Skin epidermis (tissue), 12 donors: ENCODE measurements around the gene INF2.
"Not testable (repeated sequence)": the region's sequence is repeated elsewhere in the genome, so short reads cannot be mapped to it uniquely, and the experiment has no call there.

Source experiments
- H3K27ac ChIP-seq, 21 experiments: fragments of 200-600 bp; sonication (generic) in 11 of 21; one replicate each; pipeline ENCODE4 v1.5.0; 2020; ENCODE audit warnings: mild to moderate bottlenecking in 3 of 21, inconsistent platforms in 2 of 21, moderate library complexity in 2 of 21
- H3K4me3 ChIP-seq, 7 experiments: fragments of 200-600 bp; sonication (generic) in 2 of 7; one replicate each; pipeline ENCODE4 v1.5.0; 2020; ENCODE audit warnings: inconsistent platforms in 2 of 7, mild to moderate bottlenecking in 2 of 7, moderate library complexity in 1 of 7

The INF2 gene

DNA sequence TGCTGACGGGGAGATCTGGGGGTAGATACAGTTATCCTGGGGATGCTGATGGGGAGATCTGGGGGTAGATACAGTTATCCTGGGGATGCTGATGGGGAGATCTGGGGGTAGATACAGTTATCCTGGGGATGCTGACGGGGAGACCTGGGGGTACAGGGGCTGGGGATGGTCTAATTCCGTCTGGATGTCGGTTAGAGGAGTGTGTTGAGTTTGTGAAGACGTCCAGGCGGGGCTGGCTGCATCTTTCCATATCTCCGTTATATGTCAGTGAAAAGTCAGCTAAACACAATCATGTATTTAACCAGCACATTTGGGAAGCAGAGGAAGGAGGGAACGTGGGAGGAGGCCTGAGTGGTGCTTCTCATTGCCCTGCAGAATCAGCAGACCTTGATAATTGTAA, 17.3 kb upstream of the INF2 start:
- H3K27ac ChIP-seq, H3K4me3 ChIP-seq: not testable (repeated sequence)

DNA sequence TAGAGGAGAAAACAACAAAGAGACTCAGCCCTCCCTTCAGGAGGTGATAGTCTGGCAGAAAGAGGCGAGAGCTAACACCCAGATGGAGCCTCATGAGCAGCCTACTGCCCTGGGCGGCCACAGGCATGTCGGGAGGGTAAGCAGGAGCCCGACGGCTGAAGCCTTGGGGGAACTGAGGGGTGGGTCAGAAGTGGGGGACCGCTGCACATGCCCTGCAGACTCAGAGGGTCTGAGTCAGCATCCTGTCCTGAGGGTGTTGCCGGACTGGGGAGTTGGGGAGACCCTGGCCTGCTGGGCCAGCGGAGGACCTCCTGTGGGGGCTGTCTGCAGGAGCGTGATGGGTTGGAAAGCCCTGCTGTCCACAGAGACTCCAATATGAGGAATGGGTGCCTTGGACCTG, 15.9 kb upstream of the INF2 start:
- H3K4me3 ChIP-seq, result no peak overlapping the region
- H3K27ac ChIP-seq, result no peak overlapping the region

DNA sequence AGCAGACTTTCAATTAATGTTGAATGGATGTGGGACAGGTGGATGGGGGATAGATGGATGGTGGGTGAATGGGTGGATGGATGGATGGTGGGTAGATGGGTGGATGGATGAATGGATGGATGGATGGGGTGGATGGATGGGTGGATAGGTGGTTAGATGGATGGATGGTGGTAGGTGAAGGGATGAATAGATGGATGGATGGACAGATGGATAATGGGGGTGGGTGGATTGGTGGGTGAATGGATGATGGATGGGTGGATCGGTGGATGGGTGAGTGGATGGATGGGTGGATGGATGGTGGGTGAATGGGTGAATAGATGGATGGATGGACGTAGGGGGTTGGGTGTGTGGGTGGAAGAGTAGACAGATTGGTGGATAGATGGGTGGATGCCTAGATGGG, 14.0 kb upstream of the INF2 start:
- no peak overlapping the region for H3K4me3 ChIP-seq
- no peak overlapping the region for H3K27ac ChIP-seq

DNA sequence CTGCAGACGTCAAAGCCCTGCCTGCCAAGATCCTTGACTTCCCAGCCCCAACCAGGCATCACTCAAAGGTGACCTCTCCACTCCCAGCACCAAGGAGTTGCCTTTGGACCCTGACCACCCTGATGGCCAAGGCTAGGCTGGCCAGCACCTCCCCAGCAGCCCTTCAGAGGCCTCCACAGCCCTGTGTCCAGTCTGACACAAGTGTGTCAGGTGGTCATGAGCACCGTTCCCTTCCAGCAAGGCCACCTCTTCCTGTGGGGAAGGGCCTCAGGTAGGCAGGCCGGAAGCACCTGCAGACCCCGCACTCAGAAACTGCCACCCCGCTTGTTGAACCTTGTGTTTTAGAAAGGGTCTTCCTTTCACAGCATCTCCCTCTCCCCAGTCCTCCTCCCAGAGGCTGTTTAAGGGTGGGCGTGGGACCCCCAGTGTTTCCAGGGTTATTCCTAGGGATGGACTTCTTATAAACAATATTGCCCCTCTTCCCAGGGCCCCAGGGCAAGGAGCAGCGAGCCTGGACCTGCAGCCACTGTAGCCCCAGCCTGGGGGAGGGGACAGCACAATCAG, 13.2 kb upstream of the INF2 start:
- Histone ChIP-seq H3K27ac (peak overlapping the region in 3 of 21 experiments; percentile 87 to 91 (median 87)), H3K4me3 (no peak overlapping the region)

DNA sequence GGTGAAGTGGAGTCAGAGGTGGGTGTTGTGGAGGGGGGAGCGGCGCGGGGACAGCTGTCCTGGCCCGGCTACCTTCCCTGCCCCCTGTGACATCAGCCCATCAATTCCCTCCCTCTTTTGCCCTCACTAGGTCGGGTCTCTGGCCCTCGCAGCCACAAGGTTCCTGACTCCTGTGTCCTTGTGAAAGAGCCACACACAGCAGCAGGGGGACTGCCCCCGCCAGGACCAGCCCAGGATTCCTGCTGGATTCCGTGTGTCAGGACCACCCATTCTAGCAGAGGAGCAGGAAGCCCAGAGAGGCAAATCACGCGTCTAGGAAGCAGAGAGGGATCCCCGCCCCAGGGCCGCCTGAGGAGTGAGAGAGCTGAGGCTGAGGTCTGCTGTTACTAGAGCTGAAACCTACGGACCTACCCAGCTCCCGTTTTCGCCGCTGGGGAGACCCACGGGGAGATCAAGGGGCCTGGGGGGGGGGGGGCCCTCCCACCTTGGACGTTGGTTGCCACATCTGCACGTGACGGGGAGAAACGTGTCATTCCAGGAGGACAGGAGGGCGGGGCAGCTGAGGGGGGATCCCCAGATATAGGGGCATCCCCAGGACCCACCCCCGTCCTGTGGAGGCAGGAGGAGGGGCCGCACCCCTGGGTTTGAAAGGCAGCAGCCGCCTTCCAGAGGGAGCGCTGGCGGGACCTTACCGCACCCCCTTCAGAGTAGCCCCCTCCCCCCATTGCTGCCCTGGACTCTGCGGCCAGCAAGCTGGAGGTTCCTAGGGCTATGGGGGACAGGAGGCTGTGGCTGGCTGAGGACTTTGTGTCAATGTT, 12.5 kb upstream of the INF2 start:
- H3K27ac ChIP-seq, result peak overlapping the region in 19 of 21 experiments; percentile 60 to 95 (median 87)
- H3K4me3 ChIP-seq, result peak overlapping the region; percentile 25 to 55 (median 39)

DNA sequence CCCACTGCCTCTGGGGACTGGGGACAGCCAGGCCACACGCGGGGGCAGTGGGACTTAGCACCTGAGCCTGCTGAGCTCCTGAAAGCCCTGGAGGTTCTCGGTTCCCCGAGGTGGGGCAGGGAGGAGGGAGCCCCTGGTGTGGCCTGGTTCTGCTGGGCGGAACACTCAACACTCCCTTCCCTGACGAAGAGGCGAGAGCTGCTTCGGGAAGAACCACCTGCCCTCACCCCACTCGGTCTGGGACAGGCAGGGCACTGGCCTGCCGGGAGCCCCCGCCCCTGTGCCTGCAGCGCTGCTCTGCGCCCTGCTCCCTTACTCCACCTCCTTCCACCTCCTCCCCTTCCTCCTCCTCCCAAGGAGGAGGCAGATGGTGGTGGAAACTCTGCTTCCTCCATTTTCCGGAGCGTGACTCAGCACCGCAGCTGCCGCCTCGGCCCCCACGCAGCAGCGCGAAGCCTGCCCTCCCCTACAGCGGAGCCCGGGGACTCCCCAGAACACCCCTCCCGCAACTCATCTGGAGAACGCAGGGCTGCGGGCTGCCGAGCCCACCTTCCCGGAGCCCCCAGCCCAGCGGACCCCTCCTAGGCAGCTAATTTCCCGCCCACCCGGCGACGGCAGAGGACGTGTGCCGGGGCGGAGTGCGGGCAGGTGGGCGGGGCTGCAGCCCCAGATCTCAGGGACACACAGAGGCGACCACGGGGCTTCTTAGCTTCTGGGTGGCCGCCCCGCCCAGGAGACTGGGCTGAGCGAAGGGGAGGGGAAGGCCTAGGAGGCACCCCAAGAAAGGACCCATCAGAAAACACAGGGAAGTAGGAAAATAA, 11.7 kb upstream of the INF2 start:
- peak overlapping the region; percentile 45 to 95 (median 87) for H3K27ac ChIP-seq
- H3K4me3 ChIP-seq, result peak overlapping the region; percentile 25 to 55 (median 39)

DNA sequence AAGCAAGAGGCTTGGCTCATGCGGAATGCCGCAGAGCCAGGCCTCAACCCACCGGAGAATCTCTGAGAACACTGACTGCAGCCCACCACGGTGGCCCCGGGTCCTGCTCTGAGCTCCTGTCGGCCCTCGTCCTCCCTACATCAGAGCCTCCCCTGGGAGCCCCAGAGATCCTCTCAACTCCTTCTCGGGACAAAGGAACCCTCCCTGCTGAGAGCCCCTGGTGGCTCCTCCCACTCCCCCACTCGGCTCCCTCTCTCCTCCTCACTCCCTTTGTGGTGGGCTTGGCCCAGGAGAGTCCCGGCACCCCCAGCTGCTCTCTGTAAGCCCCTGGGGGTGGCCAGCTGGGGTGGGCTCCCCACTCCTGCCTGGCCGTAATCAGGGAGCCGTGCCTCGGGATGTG, 11.1 kb upstream of the INF2 start:
- peak overlapping the region; percentile 25 to 55 (median 39) for H3K4me3 ChIP-seq
- H3K27ac ChIP-seq, result peak overlapping the region; percentile 45 to 95 (median 87)

DNA sequence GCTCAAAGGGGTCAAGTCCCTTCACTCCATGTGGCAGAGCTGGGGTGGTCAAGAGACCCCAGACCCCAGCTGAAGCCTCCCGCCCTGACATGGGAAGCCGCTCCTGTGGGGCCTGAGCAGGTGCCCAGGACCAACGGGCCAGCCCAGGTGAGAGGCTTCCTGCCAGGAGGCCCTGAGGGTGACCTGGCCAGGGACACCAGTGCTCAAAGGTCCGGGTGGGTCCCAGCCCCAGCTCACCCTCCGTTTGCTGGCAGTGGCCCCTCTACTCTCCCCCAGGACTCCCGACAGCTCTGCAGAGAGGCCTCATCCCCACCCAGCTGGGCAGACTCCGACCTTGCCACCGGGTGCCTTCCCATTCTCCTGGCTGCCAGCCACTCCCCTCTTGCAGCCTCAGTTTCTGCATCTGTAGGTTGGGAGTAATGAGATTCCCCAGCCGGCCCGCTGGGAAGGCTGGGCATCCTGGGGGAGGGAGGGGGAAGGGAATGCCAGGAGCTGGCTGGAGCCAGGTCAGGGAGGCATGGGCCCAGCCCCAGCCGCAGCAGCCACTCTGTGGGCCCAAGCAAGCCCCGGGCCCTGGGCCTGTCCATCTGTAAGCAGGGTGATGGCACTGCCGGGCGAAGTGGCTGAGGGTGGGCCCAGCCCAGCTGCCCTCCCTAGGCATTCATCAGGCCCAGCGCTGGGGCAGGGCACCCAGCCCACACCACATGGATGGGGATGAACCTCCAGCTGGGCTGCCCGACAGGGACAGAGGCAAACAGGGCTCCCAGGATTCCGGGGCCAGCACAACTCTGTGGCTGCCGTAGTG, 10.3 kb upstream of the INF2 start:
- H3K4me3 ChIP-seq, result no peak overlapping the region
- H3K27ac ChIP-seq, result peak overlapping the region in 17 of 21 experiments; percentile 72 to 95 (median 87)

DNA sequence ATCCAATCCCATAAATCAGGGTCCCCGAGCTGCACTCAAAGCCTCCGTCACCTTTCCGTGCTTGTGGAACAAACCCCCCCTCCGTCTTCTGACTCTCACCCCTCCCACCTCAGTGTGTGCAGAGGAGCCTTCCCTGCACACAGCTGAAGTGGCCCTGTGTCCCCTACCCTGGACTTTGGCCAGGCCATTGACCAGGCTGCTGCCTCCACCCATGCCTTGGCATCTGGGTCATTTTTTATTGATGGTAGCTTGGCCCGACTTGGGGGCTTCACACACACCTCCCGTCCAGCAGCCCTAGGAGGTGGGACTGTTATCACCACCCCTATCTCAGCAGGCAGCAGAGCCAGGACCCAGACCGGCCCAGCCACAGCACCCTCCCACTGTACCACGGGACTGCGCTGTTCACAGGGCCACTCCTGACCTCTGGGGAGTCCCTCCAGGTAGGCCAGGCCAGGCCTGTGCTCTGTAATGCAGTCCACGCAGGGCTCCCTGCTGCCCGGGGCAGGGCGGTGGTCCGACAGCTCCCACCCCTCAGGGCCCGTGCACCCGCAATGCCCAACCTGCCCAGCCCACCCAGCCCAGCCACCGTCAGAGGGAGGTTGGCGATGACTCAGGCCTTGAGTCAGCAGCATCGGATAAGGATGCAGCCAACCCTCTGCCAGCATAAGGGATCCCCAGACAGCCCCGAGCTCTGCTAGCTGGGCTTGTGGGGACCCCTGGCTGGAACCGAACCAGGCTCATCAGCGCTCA, 9.2 kb upstream of the INF2 start:
- H3K4me3 ChIP-seq, result no peak overlapping the region
- H3K27ac ChIP-seq, result peak overlapping the region in 20 of 21 experiments; percentile 40 to 91 (median 84)

DNA sequence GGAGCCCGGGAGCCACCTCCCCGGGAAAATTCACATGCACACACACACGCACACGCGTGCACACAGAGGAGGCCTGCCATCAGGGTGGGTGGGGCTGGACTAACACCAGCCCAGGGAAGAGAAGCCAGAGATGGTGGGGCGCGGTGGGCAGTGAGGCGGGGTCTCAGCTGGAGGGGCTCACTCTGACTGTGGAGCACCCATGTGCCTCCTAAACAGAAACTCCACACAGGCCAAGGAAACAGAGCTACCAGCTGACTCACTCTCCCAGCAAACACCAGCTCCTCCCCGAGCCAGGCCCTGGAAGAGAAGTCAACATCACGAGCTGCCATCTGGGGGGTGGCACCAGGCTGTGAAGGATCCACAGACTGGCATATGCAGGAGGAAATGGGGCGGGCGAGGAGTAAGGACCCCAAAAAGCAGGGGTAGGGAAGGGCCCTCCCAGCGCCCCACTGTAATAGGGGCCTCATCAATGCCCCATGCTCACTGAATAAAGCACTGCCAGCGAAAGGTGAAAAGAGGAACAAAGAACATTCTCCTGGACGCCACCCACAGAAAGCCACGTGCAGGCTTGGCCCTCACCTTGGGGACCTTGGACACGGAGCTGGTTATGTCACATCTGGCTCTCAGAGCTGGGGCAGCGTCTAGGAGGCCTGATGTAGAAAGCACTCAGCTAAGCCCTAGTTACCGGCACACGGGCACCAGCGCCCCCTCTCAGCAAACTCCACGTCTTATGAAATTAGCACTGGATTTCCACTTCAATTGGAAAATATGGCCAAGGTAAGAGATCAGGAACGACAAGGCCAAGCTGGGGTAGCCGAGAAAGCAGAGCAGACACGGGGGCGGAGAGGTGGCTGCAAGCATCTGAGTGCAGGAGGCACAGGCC, 8.4 kb upstream of the INF2 start:
- Histone ChIP-seq H3K4me3 (peak overlapping the region in 1 of 7 experiments; percentile 1), H3K27ac (peak overlapping the region; percentile 8 to 91 (median 83))

DNA sequence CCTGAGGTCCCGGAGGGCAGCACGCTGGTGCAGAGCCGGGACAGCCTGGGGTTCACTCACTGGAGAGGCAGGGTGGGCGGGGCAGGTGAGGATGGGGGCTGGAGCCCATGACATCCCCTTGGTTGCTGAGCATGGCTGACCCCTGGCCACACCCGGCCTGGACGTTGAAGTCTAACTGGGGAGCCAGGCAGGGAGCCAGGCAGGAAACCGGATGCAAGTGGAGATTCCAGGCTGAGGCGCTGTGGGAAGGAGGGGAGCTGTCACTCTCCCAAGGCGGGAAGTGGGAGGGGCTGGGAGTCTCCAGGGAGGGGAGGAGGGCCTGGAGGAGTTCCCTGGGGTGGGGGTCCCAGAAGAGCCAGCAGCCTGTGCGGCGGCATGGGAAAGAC, 7.7 kb upstream of the INF2 start:
- peak overlapping the region in 1 of 7 experiments; percentile 1 for H3K4me3 ChIP-seq

DNA sequence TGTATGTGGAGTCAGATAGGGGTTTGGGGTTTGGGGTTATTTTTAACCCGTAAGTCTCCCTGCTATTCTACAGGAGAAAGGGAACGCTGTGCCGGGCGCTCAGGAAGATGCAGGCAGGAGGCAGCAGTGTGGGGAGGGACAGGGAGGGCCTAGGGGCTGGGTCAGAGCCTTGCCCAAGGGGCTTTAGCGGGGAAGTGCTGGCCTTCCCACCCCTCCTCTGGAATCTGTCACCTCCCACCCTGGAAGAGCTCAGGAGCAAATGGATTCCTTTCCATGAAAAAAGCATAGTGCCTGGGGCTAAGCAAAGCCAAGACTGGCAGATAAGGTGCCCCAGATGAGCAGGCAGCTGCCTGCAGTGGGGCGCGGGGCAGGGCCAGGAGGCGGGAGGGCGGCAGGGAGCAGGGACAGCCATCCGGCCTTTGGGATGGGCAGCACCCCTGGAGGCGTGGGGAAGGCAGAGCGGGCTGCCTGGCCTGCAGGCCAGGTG, 7.3 kb upstream of the INF2 start:
- peak overlapping the region in 1 of 7 experiments; percentile 1 for H3K4me3 ChIP-seq

More for the DNA sequence above, 7.7 kb upstream of the INF2 start:
- H3K27ac ChIP-seq, result peak overlapping the region; percentile 8 to 91 (median 83)

DNA sequence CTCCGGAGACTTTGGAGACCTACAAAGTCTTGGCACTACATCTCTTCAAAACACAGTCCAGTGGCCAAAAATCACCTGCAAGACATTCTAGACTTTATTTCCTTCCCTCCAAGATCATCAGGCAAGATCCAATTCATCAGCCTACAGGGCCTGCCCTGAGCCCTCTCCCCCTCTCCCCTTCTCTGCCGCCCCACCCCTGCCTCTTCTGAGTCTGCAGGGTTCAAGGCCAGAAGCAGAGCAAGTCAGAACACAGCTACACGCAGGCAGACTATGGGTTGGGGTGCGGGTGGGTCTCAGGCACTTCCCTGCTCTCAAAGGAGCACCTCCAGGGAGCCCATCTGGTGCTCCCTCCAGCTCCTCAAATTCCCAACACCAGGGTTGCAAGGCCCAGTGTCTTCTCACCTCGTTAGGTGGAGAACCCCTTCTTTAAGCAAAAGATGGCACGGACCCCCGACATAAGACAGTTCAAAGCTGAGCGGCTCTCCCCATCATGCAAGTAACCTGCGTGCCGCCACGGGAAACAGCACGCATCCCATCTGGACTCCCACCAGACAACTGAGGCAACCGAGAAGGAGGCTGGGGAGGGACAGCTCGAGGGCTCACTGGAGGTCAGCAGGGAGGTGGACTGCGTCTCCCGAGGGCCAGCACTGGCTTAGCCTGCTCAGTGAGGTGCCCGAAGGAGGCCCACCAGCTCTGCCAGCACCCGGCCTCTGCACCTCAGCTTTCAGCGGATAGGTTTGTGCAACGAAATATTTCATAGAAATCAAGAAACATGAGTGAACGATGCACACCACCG, 5.6 kb upstream of the INF2 start:
- Histone ChIP-seq H3K27ac (no peak overlapping the region), H3K4me3 (no peak overlapping the region)

More for the DNA sequence above, 7.3 kb upstream of the INF2 start:
- H3K27ac ChIP-seq, result peak overlapping the region in 20 of 21 experiments; percentile 34 to 91 (median 81)

DNA sequence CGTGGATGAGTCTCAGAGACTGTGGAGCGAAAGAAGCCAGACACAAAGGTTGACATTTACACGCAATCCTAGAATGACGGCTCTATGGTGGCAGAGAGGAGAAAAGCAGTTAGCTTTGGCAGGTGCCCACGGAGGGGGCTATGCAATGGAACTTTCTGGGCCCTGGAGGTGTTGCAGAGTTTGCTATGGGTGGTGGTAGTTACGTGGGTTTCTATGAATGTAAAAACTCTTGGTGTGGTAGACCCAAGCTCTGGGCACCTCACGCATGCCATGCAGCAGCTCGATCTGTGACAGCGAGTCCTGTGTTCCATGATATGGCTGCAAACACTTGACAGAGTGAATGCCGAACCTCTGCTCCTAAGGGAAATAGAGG, 5.0 kb upstream of the INF2 start:
- Histone ChIP-seq H3K4me3 (no peak overlapping the region), H3K27ac (no peak overlapping the region)

DNA sequence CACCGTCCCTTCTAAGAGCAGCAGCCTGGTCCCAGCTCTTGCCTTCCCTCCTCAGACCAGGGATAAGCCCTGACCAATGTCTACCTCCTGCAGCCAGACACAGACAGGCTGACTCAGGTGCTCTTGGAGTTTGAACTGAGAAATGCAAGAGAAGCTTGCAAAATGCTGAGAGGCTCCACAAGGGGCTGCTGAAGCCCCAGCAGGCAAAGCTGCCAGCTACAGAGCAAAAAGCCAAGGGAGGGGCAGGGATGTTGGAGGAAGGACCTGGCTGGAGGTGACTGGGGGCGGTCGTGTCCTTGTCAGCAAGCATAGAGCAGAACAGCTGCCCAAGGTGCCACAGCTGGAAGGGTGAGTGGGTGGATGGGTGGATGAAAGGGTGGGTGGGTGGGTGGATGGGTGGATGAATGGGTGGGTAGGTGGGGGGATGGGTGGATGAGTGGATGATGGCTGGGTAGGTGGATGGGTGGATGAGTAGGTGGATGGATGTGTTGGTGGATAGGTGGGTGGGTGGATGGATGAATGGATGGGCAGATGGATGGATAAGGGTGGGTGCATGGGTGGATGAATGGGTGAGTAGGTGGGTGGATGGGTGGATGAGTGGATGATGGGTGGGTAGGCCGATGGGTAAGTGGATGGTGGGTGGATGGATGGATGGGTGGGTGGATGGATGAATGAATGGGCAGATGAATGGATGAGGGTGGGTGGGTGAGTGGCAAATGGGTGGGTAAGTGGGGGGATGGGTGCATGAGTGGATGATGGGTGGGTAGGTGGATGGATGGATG, 4.0 kb upstream of the INF2 start:
- Histone ChIP-seq H3K27ac (no peak overlapping the region), H3K4me3 (no peak overlapping the region)

DNA sequence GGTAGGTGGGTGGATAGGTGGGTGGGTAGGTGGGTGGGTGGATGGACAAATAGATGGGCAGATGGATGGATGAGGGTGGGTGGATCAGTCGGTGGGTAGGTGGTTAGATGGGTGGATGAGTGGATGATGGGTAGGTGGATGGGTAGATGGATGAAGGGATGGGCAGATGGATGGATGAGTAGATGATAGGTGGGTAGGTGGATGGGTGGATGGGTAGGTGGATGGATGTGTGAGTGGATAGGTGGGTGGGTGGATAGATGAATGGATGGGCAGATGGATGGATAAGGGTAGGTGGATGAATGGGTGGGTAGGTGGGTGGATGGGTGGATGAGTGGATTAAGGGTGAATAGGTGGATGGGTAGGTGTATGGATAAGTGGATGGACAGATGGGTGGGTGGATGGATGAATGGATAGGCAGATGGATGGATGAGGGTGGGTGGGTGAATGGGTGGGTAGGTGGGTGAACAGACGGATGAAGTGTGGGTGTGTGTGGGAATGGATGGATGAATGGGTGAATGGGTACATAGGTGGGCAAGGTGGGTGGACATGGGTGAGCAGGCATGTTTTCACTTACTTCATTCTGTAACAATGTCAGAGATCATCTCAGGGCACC, 3.3 kb upstream of the INF2 start:
- peak overlapping the region in 3 of 21 experiments; percentile 27 to 63 (median 58) for H3K27ac ChIP-seq

More for the DNA sequence above, 3.3 kb upstream of the INF2 start:
- no peak overlapping the region for H3K4me3 ChIP-seq
